Spleen (tissue), 11 donors: ENCODE results near the gene JMJD1C. TPM values are rescaled to one million over a fixed set of nuclear protein-coding genes. Genes with fewer than 3 reads are reported as not detected.
A peak's percentile ranks its signal among the peaks of the same experiment; 100 is the strongest.

ENCODE experiments used
- DNase-seq: peaks from one replicate; pipeline ENCODE4 v3.0.0-alpha.2; 2020
- H3K27ac ChIP-seq, 8 donors: fragments of 200-600 bp; sonication (generic) in 7 of 8; 1 replicate in 4 of 8; 2 replicates in 4 of 8; pipeline versions ENCODE4 v1.5.0 to v1.8.0; 2016 to 2021; ENCODE audit warnings: inconsistent platforms in 4 of 8, mild to moderate bottlenecking in 4 of 8, moderate library complexity in 1 of 8
- H3K27me3 ChIP-seq, 7 donors: fragments of 200-600 bp; sonication (generic) in 6 of 7; replicated peaks in 1 of 7; 1 replicate in 4 of 7; 2 replicates in 3 of 7; pipeline versions ENCODE4 v1.5.0 to v1.8.0; 2016 to 2021; ENCODE audit warnings: inconsistent platforms in 3 of 7, mild to moderate bottlenecking in 1 of 7
- H3K36me3 ChIP-seq, 6 donors: fragments of 200-600 bp; sonication (generic) in 5 of 6; 1 replicate in 4 of 6; 2 replicates in 2 of 6; pipeline versions ENCODE4 v1.5.0 to v1.8.0; 2016 to 2021; ENCODE audit warnings: inconsistent platforms in 2 of 6
- H3K4me1 ChIP-seq, 6 donors: fragments of 200-600 bp; sonication (generic) in 5 of 6; 1 replicate in 3 of 6; 2 replicates in 3 of 6; pipeline versions ENCODE4 v1.5.0 to v1.8.0; 2016 to 2021; ENCODE audit warnings: inconsistent platforms in 3 of 6
- H3K4me3 ChIP-seq, 8 donors: fragments of 200-600 bp; sonication (generic) in 7 of 8; 1 replicate in 4 of 8; 2 replicates in 4 of 8; pipeline versions ENCODE4 v1.5.0 to v1.8.0; 2016 to 2021; ENCODE audit warnings: inconsistent platforms in 4 of 8, mild to moderate bottlenecking in 4 of 8, moderate library complexity in 2 of 8
- H3K9me3 ChIP-seq, 8 donors: fragments of 200-600 bp; sonication (generic) in 7 of 8; 1 replicate in 4 of 8; 2 replicates in 4 of 8; pipeline versions ENCODE4 v1.5.0 to v1.8.0; 2016 to 2021; ENCODE audit warnings: inconsistent platforms in 4 of 8
- CTCF ChIP-seq, 11 experiments: fragments of 200-600 bp in 7 of 11; fragments of 450-650 bp in 4 of 11; sonication (generic) in 4 of 11; IDR thresholded peaks in 8 of 11; conservative IDR thresholded peaks in 3 of 11; 1 replicate in 7 of 11; 2 replicates in 4 of 11; pipeline versions ENCODE4 v1.4.0 to v1.8.0; 2016 to 2021; ENCODE audit warnings: antibody characterized with exemption in 11 of 11, inconsistent platforms in 4 of 11, mild to moderate bottlenecking in 1 of 11
- POLR2A ChIP-seq, 3 donors: fragments of 450-650 bp; IDR thresholded peaks; one replicate each; pipeline ENCODE4 v1.5.1; 2017; ENCODE audit warnings: antibody characterized with exemption in 3 of 3, mild to moderate bottlenecking in 1 of 3
- POLR2AphosphoS5 ChIP-seq, 3 donors: sonication (generic); formaldehyde crosslinking; IDR thresholded peaks; one replicate each; pipeline ENCODE4 v1.5.1; 2017; ENCODE audit warnings: antibody characterized with exemption in 3 of 3
- WGBS, 5 donors: extraction: QIAGEN DNeasy Blood & Tissue Kit in 3 of 5; methylation state at CpG; one replicate each; pipeline versions ENCODE4 v1.1.5 to v1.1.7; 2013 to 2018; 5-methylcytosine and 5-hydroxymethylcytosine counted together
- intact Hi-C: fragments of 100-400 bp; cut with DNase I; formaldehyde crosslinking; loops from one replicate; pipeline ENCODE4 v1.15.0; 2023; ENCODE audit warnings: low total_unique reads
- polyA plus RNA-seq, 3 donors: library from polyadenylated mRNA; stranded (reverse); fragments of 200-250 nt; gene quantifications; one replicate each; pipeline ENCODE4 v1.2.1, GENCODE V29; 2013
- total RNA-seq, 7 donors: library from RNA; depleted of rRNA in 3 of 7; stranded (reverse); fragments of >200 nt in 3 of 7; fragmentation: NEBNext Ultra II Directional in 4 of 7; extraction: Animal tissue kit (Norgen Biotek cat#: 25700) in 4 of 7; gene quantifications; one replicate each; pipeline versions ENCODE4 v1.1.0 to v1.2.1, GENCODE V29; 2016 to 2021
- donor health status: healthy with polysubstance abuse.
- donor health status: DM: no; HTN: no; CAD: no; lungs with moderate emphysema.
- donor health status: DM: no; HTN: no; CAD: no.
- donor health status: Bipolar disorder and iron deficiency.
- donor health status: healthy.
- donor health status: DM: no; HTN: no; CAD: no.
- donor health status: DM: yes; HTN: yes; CAD: no.

Gene JMJD1C
- total and polyA plus RNA-seq, 10 donors: 54.3 to 272 (median 137) TPM

- H3K36me3 ChIP-seq: peaks cover 0 to 13% (median 3%) of the 10 kb centered on the region in 6 donors
- H3K4me3 ChIP-seq: peak overlapping the region in 1 of 8 donors; percentile 56
- no peaks in the 10 kb centered on the region for H3K9me3 ChIP-seq
- H3K4me1 ChIP-seq: peaks cover 71 to 100% (median 98%) of the 10 kb centered on the region in 6 donors
- 64 to 79% (median 69%) methylated on average over 2 of the region's 2 CpGs for WGBS, 5 donors
- intact Hi-C loops: no loop called here
- TF ChIP-seq POLR2A (IDR thresholded peaks at IDR 0.05): no peak
- TF ChIP-seq POLR2AphosphoS5 (IDR thresholded peaks at IDR 0.05): no peak
- no peak for TF ChIP-seq CTCF (IDR thresholded peaks at IDR 0.05 in 8 of 11, conservative IDR thresholded peaks at IDR 0.05 in 3 of 11)
- no peaks in the 10 kb centered on the region for H3K27me3 ChIP-seq
- DNase-seq: no peak
- peak overlapping the region in 6 of 8 donors; percentile 41 to 98 (median 82) for H3K27ac ChIP-seq
Observed at GRCh38 chr10:63257778-63258177, 208.0 kb downstream of the JMJD1C start.

GRCh38 chr10:63256009-63256773 is 209.6 kb downstream of the JMJD1C start:
- peak overlapping the region in 1 of 8 donors; percentile 24 for H3K4me3 ChIP-seq
- no peak for DNase-seq
- peak overlapping the region in 7 of 8 donors; percentile 42 to 98 (median 81) for H3K27ac ChIP-seq
- intact Hi-C loops: no loop called here
- H3K27me3 ChIP-seq: no peaks in the 10 kb centered on the region
- 11 to 32% (median 19%) methylated on average over 3 of the region's 3 CpGs for WGBS, 5 donors
- peaks cover 0 to 13% (median 2%) of the 10 kb centered on the region in 6 donors for H3K36me3 ChIP-seq
- peaks cover 57 to 100% (median 93%) of the 10 kb centered on the region in 6 donors for H3K4me1 ChIP-seq
- TF ChIP-seq CTCF (IDR thresholded peaks at IDR 0.05 in 8 of 11, conservative IDR thresholded peaks at IDR 0.05 in 3 of 11): no peak
- no peak for TF ChIP-seq POLR2A (IDR thresholded peaks at IDR 0.05)
- TF ChIP-seq POLR2AphosphoS5 (IDR thresholded peaks at IDR 0.05): peak in 1 of 3 donors; percentile 54
- H3K9me3 ChIP-seq: no peaks in the 10 kb centered on the region

- Histone ChIP-seq H3K4me3 (no peak overlapping the region), H3K36me3 (peaks cover 0 to 14% (median 0%) of the 10 kb centered on the region in 6 donors), H3K9me3 (no peaks in the 10 kb centered on the region), H3K27ac (peak overlapping the region in 6 of 8 donors; percentile 60 to 98 (median 82)), H3K4me1 (peaks cover 54 to 98% (median 86%) of the 10 kb centered on the region in 6 donors), H3K27me3 (no peaks in the 10 kb centered on the region)
- TF ChIP-seq CTCF (IDR thresholded peaks at IDR 0.05 in 8 of 11, conservative IDR thresholded peaks at IDR 0.05 in 3 of 11): no peak
- TF ChIP-seq POLR2AphosphoS5 (IDR thresholded peaks at IDR 0.05): no peak
- TF ChIP-seq POLR2A (IDR thresholded peaks at IDR 0.05): no peak
- DNase-seq: no peak
- 64 to 79% (median 69%) methylated on average over 4 of the region's 4 CpGs for WGBS, 5 donors
- intact Hi-C loops: no loop called here
Observed at GRCh38 chr10:63255316-63255715, 210.5 kb downstream of the JMJD1C start.

GRCh38 chr10:63253040-63253439 is 212.7 kb downstream of the JMJD1C start:
- intact Hi-C loops: no loop called here

More at GRCh38 chr10:63253040-63253439, 212.7 kb downstream of the JMJD1C start:
- Histone ChIP-seq H3K27ac (no peak overlapping the region), H3K36me3 (peaks cover 0 to 28% (median 0%) of the 10 kb centered on the region in 6 donors), H3K4me3 (no peak overlapping the region), H3K4me1 (peaks cover 31 to 98% (median 65%) of the 10 kb centered on the region in 6 donors), H3K9me3 (no peaks in the 10 kb centered on the region), H3K27me3 (no peaks in the 10 kb centered on the region)
- TF ChIP-seq POLR2AphosphoS5 (IDR thresholded peaks at IDR 0.05): no peak
- no peak for TF ChIP-seq CTCF (IDR thresholded peaks at IDR 0.05 in 8 of 11, conservative IDR thresholded peaks at IDR 0.05 in 3 of 11)
- TF ChIP-seq POLR2A (IDR thresholded peaks at IDR 0.05): no peak
- DNase-seq: no peak
- 91 to 96% (median 93%) methylated on average over 4 of the region's 4 CpGs for WGBS, 5 donors
